Body of pancreas (tissue), 4 donors: Measurements from ENCODE around the gene MMP20.

Source experiments
- CTCF ChIP-seq, 7 experiments: fragments of 450-650 bp in 4 of 7; fragments of 200-600 bp in 3 of 7; sonication (generic) in 3 of 7; IDR thresholded peaks; one replicate each; pipeline ENCODE4 v1.5.1; 2016 to 2019; ENCODE audit warnings: antibody characterized with exemption in 7 of 7
- POLR2A ChIP-seq, 3 donors: fragments of 450-650 bp; IDR thresholded peaks; one replicate each; pipeline ENCODE4 v1.6.1; 2016; ENCODE audit warnings: antibody characterized with exemption in 3 of 3, mild to moderate bottlenecking in 2 of 3

GRCh38 chr11:102664001-102664752 lies 39.0 kb upstream of the MMP20 start:
- no peak for TF ChIP-seq CTCF (IDR thresholded peaks at IDR 0.05)
- TF ChIP-seq POLR2A (IDR thresholded peaks at IDR 0.05) = no peak
